Measurements from ENCODE around the gene FBXO42. TPM values are rescaled to one million over a fixed set of nuclear protein-coding genes. Genes with fewer than 3 reads are reported as not detected.

FBXO42 gene
- total RNA-seq, result 10 to 100 TPM; 14.3 to 18.1 TPM

DNA sequence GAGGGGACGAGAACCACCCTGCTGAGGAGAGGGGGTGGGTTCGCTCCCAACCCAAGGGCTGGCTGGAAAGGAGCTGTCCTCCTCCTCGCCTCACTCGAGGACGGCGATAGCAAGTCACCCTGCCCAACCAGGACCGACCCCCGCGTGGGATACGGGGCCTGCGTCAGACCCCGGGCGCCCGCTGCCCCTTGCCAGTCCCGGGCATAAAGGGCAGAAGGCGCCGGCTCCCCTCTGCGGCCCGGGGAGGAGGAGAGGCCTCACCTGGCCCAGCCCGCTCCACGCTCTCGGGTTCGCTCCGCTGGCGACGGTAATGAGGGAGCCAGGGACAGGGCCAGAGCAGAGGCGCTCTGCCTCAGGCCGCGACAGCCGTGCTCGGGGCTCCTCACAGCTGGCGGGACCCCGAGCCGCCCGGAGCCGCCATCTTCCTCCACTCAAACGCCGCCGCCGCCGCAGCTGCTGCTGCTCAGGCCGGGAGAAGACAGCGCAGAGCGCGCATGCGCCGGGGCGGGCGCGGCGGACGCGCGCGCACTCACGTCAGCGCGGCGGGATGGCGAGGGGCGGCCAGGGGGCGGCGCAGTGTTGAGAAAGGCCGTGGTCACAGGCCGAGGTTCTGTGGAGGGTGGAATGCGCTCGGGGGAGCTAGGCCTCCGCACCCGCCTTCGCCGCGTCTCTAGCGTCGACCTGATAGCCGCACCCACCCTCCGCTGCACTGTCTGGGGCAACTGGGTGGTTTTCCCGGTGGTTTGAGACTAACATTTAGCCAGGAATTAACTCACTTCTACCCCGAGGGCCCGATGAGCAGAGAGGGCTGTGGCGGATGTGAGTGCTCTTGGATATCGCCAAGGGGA is at the start of gene FBXO42:
FBXO42 (minus strand) TSS at position 487 of the 848 bp plus-strand sequence. CDS start 37,062 bp downstream, outside the sequence.
- peaks cover 31% of the 10 kb centered on the region for H3K4me1 Mint-ChIP-seq
- ChIA-PET POLR2A (interaction anchor here (0.6 to 1.2 kb wide), 6 partner anchors 11 to 290 kb away, joined by 3 to 7 read pairs (median 4); partner anchors contain the start of gene SZRD1), CTCF (interaction anchor here (0.7 to 4.4 kb wide), 6 partner anchors 13 to 377 kb away, joined by 3 to 76 read pairs (median 4); partner anchors contain the start of gene SZRD1)
- no peaks in the 10 kb centered on the region for H3K9me3 Mint-ChIP-seq (ENCODE audit: low read depth)
- ATAC-seq (peak; percentile 92), DNase-seq (peak; percentile 95)
- intact Hi-C loops (cut with DNase I, micrococcal nuclease), result loop anchor here (1.0 to 2.0 kb wide), 9 partner anchors 15 to 828 kb away; partner anchors contain the start of genes SZRD1 (in 2 of the 2), CASP9 (in 1 of the 2), CPLANE2 (in 1 of the 2) and NBPF1 (in 1 of the 2)
- no peaks in the 10 kb centered on the region for H3K27me3 Mint-ChIP-seq
- H3K27ac Mint-ChIP-seq, result peak within 1 kb of the TSS; percentile 96
- H3K36me3 Mint-ChIP-seq (ENCODE audit: low read depth), result peaks cover 4% of the 10 kb centered on the region
- peak within 1 kb of the TSS; percentile 96 for H3K4me3 Mint-ChIP-seq

DNA sequence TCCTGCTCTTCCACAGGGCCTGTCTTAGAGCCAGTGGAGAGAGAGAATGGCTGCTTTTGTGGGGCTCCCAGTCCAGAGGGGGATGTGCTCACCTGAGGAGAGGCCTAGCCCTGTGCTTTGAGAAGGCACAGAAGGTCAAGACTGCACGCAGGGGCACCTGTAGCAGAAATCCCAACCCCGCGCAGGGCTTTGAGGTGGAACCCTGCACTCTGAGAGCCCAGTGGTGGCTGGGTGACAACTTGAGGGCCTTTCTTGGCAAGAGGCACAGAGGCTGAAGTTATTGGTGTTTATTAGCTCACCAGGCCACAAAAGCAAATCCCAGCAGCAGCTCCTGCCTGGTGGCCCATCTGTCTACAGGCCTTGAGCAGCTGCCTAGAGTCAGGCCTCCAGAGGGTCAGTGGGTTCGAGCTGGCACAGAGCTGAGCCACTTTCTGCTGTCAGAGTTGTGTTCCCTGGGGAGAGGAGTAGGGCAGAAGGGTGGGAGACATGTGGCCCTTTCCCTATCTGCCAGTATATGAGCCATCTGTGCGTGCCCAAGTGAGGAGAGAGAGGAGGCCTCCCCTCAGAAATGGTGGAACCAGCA is 46.2 kb upstream of the FBXO42 start:
- H3K27me3 Mint-ChIP-seq, result no peaks in the 10 kb centered on the region
- H3K9me3 Mint-ChIP-seq (ENCODE audit: low read depth), result no peaks in the 10 kb centered on the region
- H3K27ac Mint-ChIP-seq, result no peak overlapping the region
- POLR2A ChIA-PET, result no interaction called here
- CTCF ChIA-PET, result no interaction called here
- ATAC-seq (no peak), DNase-seq (no peak)
- intact Hi-C loops (cut with DNase I, micrococcal nuclease), result no loop called here
- H3K4me3 Mint-ChIP-seq, result no peak overlapping the region
- H3K4me1 Mint-ChIP-seq, result peaks cover 14% of the 10 kb centered on the region
- peaks cover 19% of the 10 kb centered on the region for H3K36me3 Mint-ChIP-seq (ENCODE audit: low read depth)

DNA sequence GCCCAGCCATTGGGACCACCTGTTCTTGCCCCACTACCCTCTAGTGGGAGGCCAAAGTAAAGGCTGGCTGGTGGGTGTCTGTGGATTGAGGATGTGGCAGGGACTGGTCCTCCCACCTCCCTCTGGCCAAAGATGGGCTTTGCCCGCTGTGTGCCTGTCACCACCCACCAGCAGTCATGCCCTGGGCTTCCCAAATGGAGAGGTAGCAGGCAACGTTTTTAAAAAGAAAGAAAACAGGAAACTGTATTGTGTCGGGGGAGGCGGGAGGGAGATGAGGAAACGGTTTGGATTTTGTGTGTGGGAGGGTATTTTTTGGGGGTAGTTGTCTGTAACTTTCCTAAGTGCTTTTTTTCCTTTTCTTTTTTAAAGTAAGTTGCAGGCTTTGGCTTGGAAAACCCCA is 44.8 kb upstream of the FBXO42 start:
- Mint-ChIP-seq H3K27me3 (no peaks in the 10 kb centered on the region), H3K4me3 (no peak overlapping the region), H3K4me1 (peaks cover 27% of the 10 kb centered on the region), H3K36me3 (ENCODE audit: low read depth) (peaks cover 32% of the 10 kb centered on the region), H3K9me3 (ENCODE audit: low read depth) (no peaks in the 10 kb centered on the region), H3K27ac (peak overlapping the region; percentile 56)
- POLR2A ChIA-PET, result no interaction called here
- intact Hi-C loops (cut with DNase I, micrococcal nuclease), result no loop called here
- ATAC-seq, result no peak
- CTCF ChIA-PET, result no interaction called here
- no peak for DNase-seq

DNA sequence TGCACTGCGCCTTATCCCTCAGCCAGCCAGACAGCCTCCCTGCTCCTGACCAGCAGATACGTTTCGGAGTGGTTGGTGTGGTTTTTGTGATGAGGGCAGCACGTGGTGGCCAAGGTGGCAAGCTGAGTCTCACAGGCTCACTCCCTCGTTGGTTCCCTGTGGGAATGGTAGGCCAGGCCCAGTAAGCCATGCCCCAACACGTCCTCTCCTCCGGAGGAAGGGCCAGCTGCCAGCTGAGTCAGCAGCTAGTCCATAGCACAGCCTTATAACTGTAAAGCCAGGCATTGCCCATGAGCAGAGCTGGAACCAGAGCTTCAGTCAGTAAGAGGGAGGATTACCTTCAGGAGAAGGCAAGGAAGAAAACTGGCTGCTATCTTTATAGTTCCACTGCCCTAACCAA is 44.3 kb upstream of the FBXO42 start:
- no peaks in the 10 kb centered on the region for H3K27me3 Mint-ChIP-seq
- no peak overlapping the region for H3K4me3 Mint-ChIP-seq
- intact Hi-C loops (cut with DNase I, micrococcal nuclease), result no loop called here
- H3K9me3 Mint-ChIP-seq (ENCODE audit: low read depth), result no peaks in the 10 kb centered on the region
- peak overlapping the region; percentile 56 for H3K27ac Mint-ChIP-seq
- ChIA-PET POLR2A (no interaction called here), CTCF (interaction anchor here (0.5 to 1.0 kb wide), 3 partner anchors 9 to 77 kb away, joined by 3 to 5 read pairs (median 3); no protein-coding TSS in a partner anchor)
- DNase-seq (no peak), ATAC-seq (no peak)
- H3K36me3 Mint-ChIP-seq (ENCODE audit: low read depth), result peaks cover 32% of the 10 kb centered on the region
- H3K4me1 Mint-ChIP-seq, result peaks cover 32% of the 10 kb centered on the region

DNA sequence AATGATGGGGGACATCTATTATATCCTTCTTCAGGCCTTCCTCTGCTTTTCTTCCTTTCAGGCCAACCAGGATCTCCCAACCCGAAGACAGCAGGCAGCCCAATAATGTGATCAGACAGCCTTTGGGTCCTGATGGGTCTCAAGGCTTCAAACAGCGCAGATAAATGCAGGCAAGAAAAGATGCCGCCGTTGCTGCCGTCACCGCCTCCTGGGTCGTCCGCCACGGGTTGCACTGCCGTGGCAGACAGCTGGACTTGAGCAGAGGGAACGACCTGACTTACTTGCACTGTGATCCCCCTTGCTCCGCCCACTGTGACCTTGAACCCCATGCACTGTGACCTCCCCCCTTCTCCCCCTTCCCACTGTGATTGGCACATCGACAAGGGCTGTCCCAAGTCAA is 42.7 kb upstream of the FBXO42 start:
- peaks cover 49% of the 10 kb centered on the region for H3K4me1 Mint-ChIP-seq
- ATAC-seq (no peak), DNase-seq (no peak)
- intact Hi-C loops (cut with DNase I, micrococcal nuclease), result no loop called here
- no peak overlapping the region for H3K27ac Mint-ChIP-seq
- no peaks in the 10 kb centered on the region for H3K9me3 Mint-ChIP-seq (ENCODE audit: low read depth)
- H3K4me3 Mint-ChIP-seq, result no peak overlapping the region
- no peaks in the 10 kb centered on the region for H3K27me3 Mint-ChIP-seq
- CTCF ChIA-PET, result no interaction called here
- POLR2A ChIA-PET, result interaction anchor here (1.9 kb wide), 1 partner anchor 27 kb away, joined by 4 read pairs; no protein-coding TSS in a partner anchor
- peaks cover 32% of the 10 kb centered on the region for H3K36me3 Mint-ChIP-seq (ENCODE audit: low read depth)

DNA sequence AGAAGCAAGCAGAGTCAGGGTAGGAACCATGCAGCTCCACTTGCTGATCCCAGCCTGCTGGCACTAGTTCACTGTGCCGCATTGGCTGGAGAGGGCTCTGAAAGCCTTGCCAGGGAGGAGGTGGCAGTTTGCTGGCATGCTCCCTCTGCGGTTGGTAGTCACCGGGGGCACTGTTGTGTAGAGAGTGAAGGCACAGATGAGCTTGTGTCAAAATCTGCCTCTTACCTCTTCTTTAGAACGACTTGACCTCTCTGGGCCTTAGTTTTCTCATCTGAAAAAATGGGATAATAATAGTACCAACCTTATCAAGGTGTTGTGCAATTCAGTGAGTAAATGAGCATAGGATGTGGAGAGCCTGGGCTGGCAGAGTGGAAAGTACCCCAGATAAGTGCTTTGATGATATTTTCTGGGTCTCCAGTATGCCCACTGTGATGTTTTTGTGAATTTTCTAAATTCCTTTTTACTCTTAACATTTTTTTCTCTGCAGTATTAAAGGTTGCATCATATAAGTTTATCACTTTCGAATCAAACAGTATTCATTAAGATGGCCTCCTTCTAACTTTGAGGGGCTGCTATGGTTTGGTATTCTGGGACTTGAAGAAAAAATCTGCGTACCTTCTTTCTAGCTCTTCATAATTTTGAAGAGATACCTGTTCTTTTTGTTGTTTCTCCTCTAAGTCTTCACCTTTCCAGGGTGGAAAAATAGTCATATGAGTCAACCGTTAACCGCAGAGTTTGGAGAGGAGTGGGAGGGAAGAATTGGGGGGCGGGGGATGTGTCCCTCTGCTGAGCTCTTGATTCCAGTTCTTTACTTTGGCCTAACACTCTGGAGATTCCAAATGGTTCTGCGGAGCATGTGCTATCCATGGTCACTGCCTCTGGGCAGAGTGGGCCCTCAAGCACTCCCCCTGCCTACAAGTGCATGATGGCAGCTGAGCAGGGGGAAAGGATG is 41.6 kb upstream of the FBXO42 start:
- H3K9me3 Mint-ChIP-seq (ENCODE audit: low read depth), result no peaks in the 10 kb centered on the region
- POLR2A ChIA-PET, result interaction anchor here (0.6 to 1.9 kb wide), 2 partner anchors 26 to 590 kb away, joined by 3 to 4 read pairs; no protein-coding TSS in a partner anchor
- H3K27ac Mint-ChIP-seq, result peak overlapping the region; percentile 60
- ATAC-seq, result no peak
- intact Hi-C loops (cut with DNase I, micrococcal nuclease), result no loop called here
- H3K4me1 Mint-ChIP-seq, result peaks cover 54% of the 10 kb centered on the region
- peaks cover 32% of the 10 kb centered on the region for H3K36me3 Mint-ChIP-seq (ENCODE audit: low read depth)
- no peaks in the 10 kb centered on the region for H3K27me3 Mint-ChIP-seq
- DNase-seq, result peak; percentile 25
- H3K4me3 Mint-ChIP-seq, result no peak overlapping the region
- CTCF ChIA-PET, result interaction anchor here (0.6 kb wide), 1 partner anchor 605 kb away, joined by 5 read pairs; no protein-coding TSS in a partner anchor

DNA sequence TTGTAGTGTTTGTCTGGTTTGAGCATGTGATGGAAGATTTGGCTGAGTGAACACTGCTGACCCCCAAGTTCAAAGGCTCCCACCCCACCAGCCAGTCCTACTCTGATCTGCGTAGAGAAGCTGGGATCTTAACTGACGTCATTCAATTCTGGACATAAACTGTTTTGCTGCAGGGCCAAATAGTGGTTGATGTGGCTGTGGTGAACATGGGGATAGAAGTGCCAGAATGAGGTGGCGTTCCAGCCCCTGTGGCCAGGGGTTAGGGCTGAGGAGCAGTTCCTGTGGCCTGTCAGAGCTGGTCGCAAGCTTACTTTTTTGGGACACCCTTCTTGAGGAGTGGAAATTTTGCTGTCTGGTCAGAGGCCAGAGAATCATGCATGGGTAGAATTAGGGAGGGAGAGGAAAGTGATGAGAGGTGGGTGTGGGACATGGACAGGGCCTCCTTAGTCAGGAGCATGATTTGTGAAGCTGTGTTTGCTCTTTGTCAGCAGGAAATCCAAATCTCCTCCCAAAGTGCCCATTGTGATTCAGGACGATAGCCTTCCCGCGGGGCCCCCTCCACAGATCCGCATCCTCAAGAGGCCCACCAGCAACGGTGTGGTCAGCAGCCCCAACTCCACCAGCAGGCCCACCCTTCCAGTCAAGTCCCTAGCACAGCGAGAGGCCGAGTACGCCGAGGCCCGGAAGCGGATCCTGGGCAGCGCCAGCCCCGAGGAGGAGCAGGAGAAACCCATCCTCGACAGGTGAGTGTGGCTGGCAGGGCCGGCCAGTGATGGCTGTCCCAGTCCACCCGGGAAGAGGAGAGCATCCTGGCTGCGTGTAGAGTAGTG is 40.7 kb upstream of the FBXO42 start:
- intact Hi-C loops (cut with DNase I, micrococcal nuclease), result no loop called here
- Mint-ChIP-seq H3K4me3 (no peak overlapping the region), H3K27ac (peak overlapping the region; percentile 87), H3K36me3 (ENCODE audit: low read depth) (peaks cover 30% of the 10 kb centered on the region), H3K4me1 (peaks cover 56% of the 10 kb centered on the region), H3K27me3 (no peaks in the 10 kb centered on the region), H3K9me3 (ENCODE audit: low read depth) (no peaks in the 10 kb centered on the region)
- ChIA-PET CTCF (interaction anchor here (1.3 kb wide), 1 partner anchor 18 kb away, joined by 4 read pairs; no protein-coding TSS in a partner anchor), POLR2A (interaction anchor here (1.9 kb wide), 1 partner anchor 25 kb away, joined by 4 read pairs; no protein-coding TSS in a partner anchor)
- ATAC-seq, result no peak
- no peak for DNase-seq

DNA sequence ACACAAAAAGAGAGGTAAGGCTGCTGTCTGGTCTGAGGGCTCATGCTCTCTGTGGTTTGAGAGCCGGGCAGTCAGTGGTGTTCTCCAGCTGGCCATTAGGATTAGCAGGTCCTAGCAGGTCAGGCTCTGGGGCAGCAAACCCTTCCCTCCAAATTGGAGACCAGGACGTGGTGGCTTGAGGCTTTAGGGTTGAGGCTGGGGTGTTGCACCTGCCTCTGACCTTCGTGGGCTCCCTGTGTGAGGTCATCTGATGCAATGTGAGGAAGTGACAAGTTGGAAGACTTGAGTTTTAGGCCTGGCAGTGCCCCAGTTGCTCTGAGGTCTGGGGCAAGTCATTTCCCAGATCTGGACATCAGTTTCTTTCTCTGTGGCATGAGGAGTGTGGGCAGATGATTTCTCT is 39.1 kb upstream of the FBXO42 start:
- ATAC-seq (peak; percentile 50), DNase-seq (peak; percentile 35)
- intact Hi-C loops (cut with DNase I, micrococcal nuclease), result no loop called here
- Mint-ChIP-seq H3K4me1 (peaks cover 61% of the 10 kb centered on the region), H3K4me3 (no peak overlapping the region), H3K27me3 (no peaks in the 10 kb centered on the region), H3K9me3 (ENCODE audit: low read depth) (no peaks in the 10 kb centered on the region), H3K27ac (peak overlapping the region; percentile 87), H3K36me3 (ENCODE audit: low read depth) (peaks cover 30% of the 10 kb centered on the region)
- ChIA-PET CTCF (interaction anchor here (1.1 to 1.3 kb wide), 2 partner anchors 16 to 28 kb away, joined by 4 to 5 read pairs; no protein-coding TSS in a partner anchor), POLR2A (no interaction called here)

DNA sequence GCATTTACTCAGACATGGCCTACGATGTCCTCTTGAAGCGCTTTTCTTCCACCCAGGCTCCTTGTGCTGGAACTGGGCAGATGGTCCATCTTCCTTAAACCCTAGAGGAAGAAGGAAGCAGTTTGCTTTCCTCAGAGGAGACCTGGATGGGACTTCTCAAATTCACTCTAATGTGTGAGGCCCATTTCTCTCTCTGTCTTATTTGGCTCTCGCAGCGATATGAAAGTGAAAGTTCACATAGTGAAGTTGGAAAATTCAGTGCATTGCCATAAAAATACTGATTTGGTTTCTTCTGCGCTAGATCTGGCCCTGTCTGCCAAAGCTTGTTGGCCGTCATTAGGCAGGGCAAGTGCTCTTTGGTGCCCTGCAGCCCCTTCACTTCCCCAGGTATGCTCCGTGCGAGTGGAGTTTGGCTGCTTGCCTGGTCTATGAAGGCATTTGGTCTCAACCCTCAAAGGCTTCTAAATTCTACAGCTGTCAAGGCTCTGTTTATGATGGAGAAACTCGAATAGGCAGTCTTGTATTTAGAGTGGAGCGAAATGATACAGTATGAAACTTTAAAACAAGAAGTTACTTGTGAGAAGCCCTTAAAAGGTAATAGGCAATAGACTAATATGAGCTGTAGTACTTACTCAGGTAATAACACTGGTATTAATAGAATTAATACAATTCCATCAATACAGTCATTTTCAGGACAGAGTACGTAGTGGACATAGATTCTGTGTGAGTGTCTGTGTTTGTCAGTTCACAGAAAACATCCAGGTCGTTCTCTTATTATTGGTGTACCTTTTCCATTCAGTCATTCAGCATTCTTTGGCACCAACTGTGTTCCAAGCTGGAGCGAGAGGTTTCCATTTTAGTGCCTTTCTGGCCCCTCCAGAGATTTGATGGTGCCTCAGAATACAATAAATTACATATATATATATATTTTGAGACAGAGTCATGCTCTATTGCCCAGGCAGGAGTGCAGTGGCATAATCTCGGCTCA is 35.2 kb upstream of the FBXO42 start:
- H3K4me1 Mint-ChIP-seq, result peaks cover 77% of the 10 kb centered on the region
- POLR2A ChIA-PET, result interaction anchor here (0.7 to 1.5 kb wide), 2 partner anchors 19 to 24 kb away, joined by 3 to 6 read pairs; no protein-coding TSS in a partner anchor
- peak overlapping the region; percentile 56 for H3K27ac Mint-ChIP-seq
- intact Hi-C loops (cut with DNase I, micrococcal nuclease), result loop anchor here in 1 of 2 experiments (2.0 kb wide), 1 partner anchor 19 kb away; no protein-coding TSS in a partner anchor
- ATAC-seq, result peak; percentile 40
- no peaks in the 10 kb centered on the region for H3K27me3 Mint-ChIP-seq
- no peak for DNase-seq
- no peaks in the 10 kb centered on the region for H3K9me3 Mint-ChIP-seq (ENCODE audit: low read depth)
- H3K4me3 Mint-ChIP-seq, result peak overlapping the region; percentile 61
- peaks cover 17% of the 10 kb centered on the region for H3K36me3 Mint-ChIP-seq (ENCODE audit: low read depth)
- CTCF ChIA-PET, result interaction anchor here (0.6 to 1.5 kb wide), 5 partner anchors 9 to 143 kb away, joined by 3 to 5 read pairs (median 4); no protein-coding TSS in a partner anchor

Data from activated CD4-positive, alpha-beta T cell treated with anti-CD3 and anti-CD28 coated beads for 36 hours (primary cell).